Astrocyte (in vitro differentiated cells and primary cell): Measurements from ENCODE around the gene MLKL.

Experiments used
- EZH2 ChIP-seq: IDR thresholded peaks from 2 replicates; pipeline ENCODE4 v1.6.1; 2012; ENCODE audit warnings: mild to moderate bottlenecking, low read length, inconsistent platforms; ENCODE audit not compliant: insufficient read depth
- TF ChIP-seq, protein P1 (sequence below): IDR thresholded peaks from 2 replicates; pipeline ENCODE4 v1.5.1; 2011; ENCODE audit warnings: low read depth, mild to moderate bottlenecking, inconsistent platforms, low read length, moderate library complexity; ENCODE audit not compliant: insufficient read depth

GRCh38 chr16:74659041-74659440, 41.6 kb downstream of the MLKL start:
- TF ChIP-seq, protein P1, sequence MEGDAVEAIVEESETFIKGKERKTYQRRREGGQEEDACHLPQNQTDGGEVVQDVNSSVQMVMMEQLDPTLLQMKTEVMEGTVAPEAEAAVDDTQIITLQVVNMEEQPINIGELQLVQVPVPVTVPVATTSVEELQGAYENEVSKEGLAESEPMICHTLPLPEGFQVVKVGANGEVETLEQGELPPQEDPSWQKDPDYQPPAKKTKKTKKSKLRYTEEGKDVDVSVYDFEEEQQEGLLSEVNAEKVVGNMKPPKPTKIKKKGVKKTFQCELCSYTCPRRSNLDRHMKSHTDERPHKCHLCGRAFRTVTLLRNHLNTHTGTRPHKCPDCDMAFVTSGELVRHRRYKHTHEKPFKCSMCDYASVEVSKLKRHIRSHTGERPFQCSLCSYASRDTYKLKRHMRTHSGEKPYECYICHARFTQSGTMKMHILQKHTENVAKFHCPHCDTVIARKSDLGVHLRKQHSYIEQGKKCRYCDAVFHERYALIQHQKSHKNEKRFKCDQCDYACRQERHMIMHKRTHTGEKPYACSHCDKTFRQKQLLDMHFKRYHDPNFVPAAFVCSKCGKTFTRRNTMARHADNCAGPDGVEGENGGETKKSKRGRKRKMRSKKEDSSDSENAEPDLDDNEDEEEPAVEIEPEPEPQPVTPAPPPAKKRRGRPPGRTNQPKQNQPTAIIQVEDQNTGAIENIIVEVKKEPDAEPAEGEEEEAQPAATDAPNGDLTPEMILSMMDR: no peak
- no peak for TF ChIP-seq EZH2
